ENCODE measurements around the gene LRWD1.
"Not testable (repeated sequence)": the region's sequence is repeated elsewhere in the genome, so short reads cannot be mapped to it uniquely, and the experiment has no call there.

LRWD1 gene

DNA sequence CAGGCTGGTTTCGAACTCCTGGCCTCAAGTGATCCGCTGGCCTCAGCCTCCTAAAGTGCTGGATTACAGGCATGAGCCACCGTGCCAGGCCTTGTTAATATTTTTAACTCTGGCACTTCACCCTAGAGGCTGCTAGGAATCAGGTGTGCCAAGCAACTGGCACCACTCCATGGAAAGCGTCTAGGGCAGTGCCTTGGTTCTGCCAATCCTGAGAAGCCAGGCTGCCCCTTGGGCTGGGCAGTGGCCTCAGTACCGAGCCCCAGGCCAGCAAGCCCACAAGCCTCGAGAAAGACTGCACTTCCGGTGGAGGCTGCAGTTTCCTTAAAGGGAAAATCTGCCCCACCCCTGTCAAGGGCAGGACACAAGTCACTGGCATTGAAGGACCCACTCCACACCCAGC, 11.5 kb upstream of the LRWD1 start:
- DNase-seq (no peak), ATAC-seq (no peak)
- Mint-ChIP-seq H3K36me3 (ENCODE audit: low read depth) (peaks cover 5% of the 10 kb centered on the region), H3K27ac (no peak overlapping the region), H3K9me3 (no peaks in the 10 kb centered on the region), H3K4me3 (no peak overlapping the region), H3K4me1 (peaks cover 2% of the 10 kb centered on the region), H3K27me3 (no peaks in the 10 kb centered on the region)

DNA sequence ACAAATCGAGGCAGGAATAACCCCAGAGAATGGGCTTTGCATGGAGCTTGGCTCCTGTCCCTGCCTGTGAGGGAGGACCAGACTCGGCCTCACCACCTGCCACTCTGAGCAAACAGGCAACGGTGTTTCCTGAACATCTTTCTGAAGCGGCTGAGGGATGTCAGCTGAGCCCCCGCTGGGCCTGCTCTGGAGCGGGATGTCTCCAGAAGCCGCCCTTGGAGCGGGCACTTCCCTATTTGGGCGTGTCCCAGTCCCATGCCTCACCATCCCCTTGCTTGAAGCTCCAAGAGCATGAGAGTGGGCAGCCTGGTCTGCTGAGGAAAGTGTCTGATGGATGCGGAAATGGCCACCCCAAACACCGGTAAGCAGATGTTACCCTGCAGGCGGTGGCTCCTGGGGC, 10.3 kb upstream of the LRWD1 start:
- no peak overlapping the region for H3K4me3 Mint-ChIP-seq

DNA sequence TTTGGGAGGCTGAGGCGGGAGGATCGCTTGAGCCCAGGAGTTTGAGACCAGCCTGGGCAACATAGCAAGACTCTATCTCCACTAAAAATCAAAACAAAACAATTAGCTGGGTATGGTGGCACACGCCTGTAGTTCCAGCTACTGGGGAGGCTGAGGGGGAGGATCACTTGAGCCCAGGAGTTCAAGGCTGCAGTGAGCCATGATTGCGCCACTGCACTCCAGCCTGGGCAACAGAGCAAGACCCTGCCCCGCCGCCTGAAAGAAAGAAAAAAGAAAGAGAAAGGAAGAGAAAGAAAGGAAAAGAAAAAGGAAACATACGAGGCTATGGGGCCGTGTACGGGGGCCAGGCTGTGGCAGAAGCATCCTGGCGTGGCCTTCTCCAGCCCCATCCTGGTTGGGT, 9.9 kb upstream of the LRWD1 start:
- DNase-seq; H3K4me1 Mint-ChIP-seq; H3K36me3 Mint-ChIP-seq (ENCODE audit: low read depth); H3K27ac Mint-ChIP-seq; H3K4me3 Mint-ChIP-seq; H3K9me3 Mint-ChIP-seq; H3K27me3 Mint-ChIP-seq; ATAC-seq: not testable (repeated sequence)

More for the DNA sequence above, 10.3 kb upstream of the LRWD1 start:
- H3K27me3 Mint-ChIP-seq: no peaks in the 10 kb centered on the region
- peaks cover 1% of the 10 kb centered on the region for H3K36me3 Mint-ChIP-seq (ENCODE audit: low read depth)
- no peaks in the 10 kb centered on the region for H3K9me3 Mint-ChIP-seq
- no peak for ATAC-seq
- no peak for DNase-seq
- peaks cover 2% of the 10 kb centered on the region for H3K4me1 Mint-ChIP-seq
- no peak overlapping the region for H3K27ac Mint-ChIP-seq

DNA sequence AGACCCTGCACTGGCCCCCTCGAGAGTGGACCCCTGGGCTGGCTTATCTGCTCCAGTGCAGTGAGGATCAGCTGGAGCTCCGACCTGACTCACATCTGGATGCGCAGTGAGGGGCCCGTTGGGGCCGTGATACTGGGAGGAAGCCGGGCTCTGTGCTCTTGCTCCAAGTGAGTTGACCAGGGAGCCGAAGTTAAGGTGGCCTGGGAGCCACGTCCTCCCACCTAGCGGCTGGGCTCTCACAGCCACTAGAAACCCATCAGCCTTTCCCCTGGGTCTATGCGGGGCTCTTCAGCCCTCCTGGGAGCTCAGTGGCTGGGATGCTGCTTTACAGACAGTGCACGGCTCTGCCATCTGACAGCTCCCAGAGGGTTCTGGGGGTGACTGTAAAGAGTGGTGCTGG, 9.2 kb upstream of the LRWD1 start:
- H3K27me3 Mint-ChIP-seq: no peaks in the 10 kb centered on the region
- H3K4me1 Mint-ChIP-seq: no peaks in the 10 kb centered on the region
- DNase-seq (no peak), ATAC-seq (no peak)
- no peaks in the 10 kb centered on the region for H3K9me3 Mint-ChIP-seq
- peaks cover 1% of the 10 kb centered on the region for H3K36me3 Mint-ChIP-seq (ENCODE audit: low read depth)
- H3K27ac Mint-ChIP-seq: no peak overlapping the region
- H3K4me3 Mint-ChIP-seq: no peak overlapping the region

DNA sequence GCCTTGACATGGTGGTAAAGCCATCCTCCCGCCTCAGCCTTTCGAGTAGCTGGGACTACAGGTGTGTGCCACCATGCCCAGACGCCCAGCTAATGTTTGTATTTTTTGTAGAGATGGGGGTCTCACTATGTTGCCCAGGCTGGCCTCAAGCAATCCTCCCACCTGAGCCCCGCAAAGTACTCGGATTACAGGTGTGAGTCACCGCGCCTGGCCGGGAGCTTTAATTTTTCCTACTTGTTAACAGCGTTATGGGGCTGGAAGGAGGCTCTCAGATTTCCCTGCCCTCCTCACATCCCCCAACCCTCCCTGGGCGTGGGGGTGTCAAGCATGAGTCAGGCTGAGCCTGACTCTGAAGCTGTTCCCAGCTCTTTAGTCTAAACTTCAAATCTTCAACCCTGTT, 8.5 kb upstream of the LRWD1 start:
- no peak for DNase-seq
- no peaks in the 10 kb centered on the region for H3K4me1 Mint-ChIP-seq
- no peaks in the 10 kb centered on the region for H3K9me3 Mint-ChIP-seq
- ATAC-seq: no peak
- H3K27ac Mint-ChIP-seq: no peak overlapping the region
- H3K4me3 Mint-ChIP-seq: no peak overlapping the region
- H3K27me3 Mint-ChIP-seq: no peaks in the 10 kb centered on the region
- H3K36me3 Mint-ChIP-seq (ENCODE audit: low read depth): peaks cover 1% of the 10 kb centered on the region

DNA sequence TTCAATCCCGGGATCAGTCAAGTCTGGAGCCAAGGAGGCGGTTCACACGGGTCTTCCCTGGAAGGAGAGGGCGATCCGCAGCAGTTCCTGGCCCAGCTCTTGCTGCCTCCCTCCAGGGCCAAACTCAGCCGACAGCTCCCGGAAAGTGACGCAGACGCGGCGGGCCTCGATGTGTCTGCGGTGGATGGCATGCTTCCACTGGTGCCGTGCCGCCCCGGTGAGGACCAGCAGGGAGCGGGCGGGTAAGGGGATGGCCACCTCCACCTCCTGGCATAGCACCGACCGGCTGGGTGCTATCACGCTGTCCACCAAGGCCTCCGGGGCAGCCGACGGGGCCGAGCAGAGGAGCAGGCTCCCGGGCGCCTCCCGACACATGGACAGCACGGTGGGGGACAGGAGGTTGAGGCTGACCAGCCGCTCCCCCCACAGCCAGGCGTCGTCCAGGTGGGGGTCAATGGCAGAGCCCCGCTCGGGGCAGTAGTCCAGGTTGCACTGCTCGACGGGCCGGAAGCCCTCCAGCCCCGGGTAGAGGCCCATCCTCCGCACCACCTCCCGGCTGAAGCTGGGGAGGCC, 7.3 kb upstream of the LRWD1 start:
- H3K27ac Mint-ChIP-seq: no peak overlapping the region
- H3K4me1 Mint-ChIP-seq: no peaks in the 10 kb centered on the region
- no peaks in the 10 kb centered on the region for H3K27me3 Mint-ChIP-seq
- H3K9me3 Mint-ChIP-seq: no peaks in the 10 kb centered on the region
- DNase-seq (no peak), ATAC-seq (no peak)
- H3K4me3 Mint-ChIP-seq: no peak overlapping the region
- peaks cover 1% of the 10 kb centered on the region for H3K36me3 Mint-ChIP-seq (ENCODE audit: low read depth)

DNA sequence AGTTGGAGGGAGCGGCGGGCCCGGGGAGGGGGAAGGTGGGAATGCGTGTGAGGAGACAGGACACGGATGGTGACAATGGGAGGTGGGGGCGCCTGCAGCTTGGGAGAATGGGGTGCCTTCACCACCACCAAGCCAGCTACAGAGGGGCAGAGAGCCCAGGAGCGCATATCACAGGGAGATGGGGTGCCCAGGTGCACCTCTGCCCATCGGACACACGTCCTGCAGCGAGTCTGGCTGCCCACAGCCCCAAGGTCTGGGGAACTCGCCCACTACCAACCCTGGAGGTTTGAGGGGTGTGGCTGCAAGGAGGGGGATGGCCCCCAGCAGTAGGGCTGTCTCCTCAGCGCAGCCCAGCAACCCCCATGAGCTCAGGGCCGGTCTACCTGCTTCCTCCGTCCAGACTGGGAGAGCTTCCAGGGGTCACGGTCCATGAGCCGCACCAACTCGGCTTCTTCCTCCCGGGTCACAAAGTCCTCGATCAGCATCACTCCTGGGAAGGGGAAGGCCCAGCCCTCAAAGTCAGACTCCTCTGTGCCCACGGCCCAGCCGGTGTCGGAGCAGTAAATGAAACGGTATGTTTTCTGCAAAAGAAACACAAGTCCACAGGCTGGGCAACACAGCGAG, 5.5 kb upstream of the LRWD1 start:
- DNase-seq: no peak
- no peak overlapping the region for H3K4me3 Mint-ChIP-seq
- H3K27me3 Mint-ChIP-seq: no peaks in the 10 kb centered on the region
- no peaks in the 10 kb centered on the region for H3K9me3 Mint-ChIP-seq
- no peak for ATAC-seq
- H3K36me3 Mint-ChIP-seq (ENCODE audit: low read depth): peaks cover 1% of the 10 kb centered on the region
- peaks cover 11% of the 10 kb centered on the region for H3K4me1 Mint-ChIP-seq
- no peak overlapping the region for H3K27ac Mint-ChIP-seq

DNA sequence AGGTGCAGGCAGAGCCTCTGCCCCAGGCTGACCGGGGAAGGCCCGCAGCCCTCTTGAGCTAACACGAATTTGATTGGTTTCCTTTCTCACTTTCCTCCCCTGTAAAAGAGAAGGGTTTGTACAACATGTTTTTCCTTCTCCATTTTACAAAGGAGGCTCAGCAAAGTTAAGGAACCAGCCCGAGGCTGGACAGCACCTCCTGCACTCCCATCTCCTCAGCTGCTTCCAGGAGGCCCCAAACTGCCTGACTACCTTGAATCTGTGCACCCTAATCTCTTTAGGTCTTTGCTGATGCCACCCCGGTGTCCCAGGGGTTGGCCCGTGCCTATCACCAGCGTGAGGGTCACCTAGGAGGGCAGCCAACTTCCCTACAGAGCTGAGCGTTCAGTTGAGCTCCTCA, 4.3 kb upstream of the LRWD1 start:
- Mint-ChIP-seq H3K27ac (no peak overlapping the region), H3K36me3 (ENCODE audit: low read depth) (peaks cover 1% of the 10 kb centered on the region), H3K4me3 (no peak overlapping the region), H3K27me3 (no peaks in the 10 kb centered on the region), H3K4me1 (peaks cover 13% of the 10 kb centered on the region), H3K9me3 (no peaks in the 10 kb centered on the region)
- DNase-seq (no peak), ATAC-seq (no peak)

DNA sequence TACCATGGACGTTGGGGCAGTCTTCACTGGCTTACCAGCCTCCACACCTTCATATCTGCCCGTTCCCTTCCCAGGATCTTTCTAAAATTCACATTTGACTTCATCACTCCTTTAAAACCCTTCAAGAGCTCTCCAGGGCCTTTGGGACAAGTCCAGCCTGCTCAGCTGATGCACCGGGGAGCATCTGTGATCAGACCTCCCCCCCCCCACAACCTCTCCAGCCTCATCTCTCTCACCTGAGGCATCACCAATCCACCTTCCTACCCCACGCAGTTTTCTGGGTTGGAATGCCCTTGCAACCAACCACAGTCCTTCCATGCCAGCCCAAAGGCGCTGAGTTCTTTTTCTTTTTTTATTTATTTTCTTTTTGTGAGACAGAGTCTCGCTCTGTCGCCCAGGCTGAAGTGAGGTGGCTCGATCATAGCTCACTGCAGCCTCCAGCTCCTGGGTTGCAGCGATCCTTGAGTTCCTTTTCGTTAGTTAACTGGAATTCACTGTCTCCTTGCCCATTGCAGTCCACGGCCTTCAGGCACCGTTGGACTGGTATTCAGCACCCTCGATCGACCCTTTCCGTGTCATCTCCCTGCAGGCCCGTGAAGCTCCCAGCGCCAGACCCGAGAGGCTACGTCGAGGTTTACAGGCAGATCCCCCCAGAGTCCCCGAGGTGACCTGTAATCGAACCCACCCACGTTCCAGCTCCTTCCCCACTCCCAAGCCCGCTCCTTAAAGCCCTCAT, 775 bp upstream of the LRWD1 start:
- H3K36me3 Mint-ChIP-seq (ENCODE audit: low read depth): peaks cover 4% of the 10 kb centered on the region
- H3K27me3 Mint-ChIP-seq: no peaks in the 10 kb centered on the region
- H3K4me3 Mint-ChIP-seq: peak overlapping the region; percentile 92
- DNase-seq (peak; percentile 20), ATAC-seq (no peak)
- H3K4me1 Mint-ChIP-seq: peaks cover 28% of the 10 kb centered on the region
- H3K9me3 Mint-ChIP-seq: no peaks in the 10 kb centered on the region
- H3K27ac Mint-ChIP-seq: peak overlapping the region; percentile 80

DNA sequence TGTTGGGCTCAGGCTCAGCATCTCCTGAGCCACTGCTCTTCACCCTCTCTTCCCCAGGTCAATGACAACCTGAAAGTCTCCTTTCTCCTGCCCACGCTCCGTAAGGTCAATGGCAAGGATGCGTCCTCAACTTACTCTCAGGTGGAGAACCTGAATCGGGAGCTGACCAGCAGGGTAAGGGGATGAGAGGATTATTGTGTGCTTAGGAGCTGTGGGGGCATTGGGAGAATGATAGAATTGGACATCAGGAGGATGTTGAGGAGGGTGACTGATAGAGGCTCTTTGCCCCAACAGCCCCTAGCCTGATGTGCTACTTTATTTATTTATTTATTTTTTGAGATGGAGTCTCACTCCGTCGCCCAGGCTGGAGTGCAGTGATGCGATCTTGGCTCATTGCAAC, 1.3 kb downstream of the LRWD1 start:
- Mint-ChIP-seq H3K36me3 (ENCODE audit: low read depth) (peaks cover 4% of the 10 kb centered on the region), H3K4me1 (peaks cover 28% of the 10 kb centered on the region), H3K27me3 (no peaks in the 10 kb centered on the region), H3K9me3 (no peaks in the 10 kb centered on the region), H3K4me3 (peak overlapping the region; percentile 92), H3K27ac (no peak overlapping the region)
- no peak for ATAC-seq
- DNase-seq: no peak

DNA sequence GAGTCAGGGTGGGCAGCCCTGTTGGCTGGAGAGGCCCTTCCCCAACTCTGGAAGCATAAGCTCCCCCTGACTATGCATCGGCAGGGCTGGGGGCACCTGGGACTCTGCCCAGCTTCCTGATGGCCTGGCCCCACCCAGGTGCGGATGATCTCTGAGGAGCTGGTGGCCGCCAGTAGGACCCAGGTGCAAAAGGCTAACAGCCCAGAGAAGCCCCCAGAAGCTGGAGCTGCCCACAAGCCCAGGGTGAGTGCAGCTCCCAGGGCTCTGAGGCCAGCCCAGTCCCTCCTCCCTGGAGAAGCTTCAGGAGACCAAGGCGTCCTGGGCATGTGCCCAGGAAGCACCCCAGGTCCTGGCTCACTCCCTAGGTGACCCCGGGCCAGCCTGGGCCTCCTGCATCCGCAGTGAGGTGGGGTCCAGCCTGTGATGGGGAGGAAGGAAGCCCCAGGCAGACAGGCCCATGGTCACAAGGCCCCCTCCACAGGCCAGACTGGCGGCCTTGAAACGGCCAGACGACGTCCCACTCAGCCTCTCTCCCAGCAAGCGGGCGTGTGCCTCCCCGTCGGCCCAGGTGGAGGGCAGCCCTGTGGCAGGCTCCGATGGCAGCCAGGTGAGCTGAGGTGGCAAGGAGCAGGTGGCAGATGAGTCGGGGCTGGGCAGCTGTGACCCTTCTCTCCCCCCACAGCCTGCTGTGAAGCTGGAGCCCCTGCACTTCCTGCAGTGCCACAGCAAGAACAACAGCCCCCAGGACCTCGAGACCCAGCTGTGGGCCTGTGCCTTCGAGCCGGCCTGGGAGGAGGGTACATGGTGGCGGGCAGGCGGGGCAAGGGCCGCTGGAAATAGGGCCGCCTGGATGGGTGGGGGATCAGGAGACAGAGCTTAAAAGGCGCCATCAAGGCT, 3.0 kb downstream of the LRWD1 start:
- peaks cover 26% of the 10 kb centered on the region for H3K4me1 Mint-ChIP-seq
- H3K36me3 Mint-ChIP-seq (ENCODE audit: low read depth): peaks cover 4% of the 10 kb centered on the region
- H3K4me3 Mint-ChIP-seq: no peak overlapping the region
- H3K27ac Mint-ChIP-seq: no peak overlapping the region
- no peaks in the 10 kb centered on the region for H3K27me3 Mint-ChIP-seq
- ATAC-seq (no peak), DNase-seq (no peak)
- H3K9me3 Mint-ChIP-seq: no peaks in the 10 kb centered on the region

DNA sequence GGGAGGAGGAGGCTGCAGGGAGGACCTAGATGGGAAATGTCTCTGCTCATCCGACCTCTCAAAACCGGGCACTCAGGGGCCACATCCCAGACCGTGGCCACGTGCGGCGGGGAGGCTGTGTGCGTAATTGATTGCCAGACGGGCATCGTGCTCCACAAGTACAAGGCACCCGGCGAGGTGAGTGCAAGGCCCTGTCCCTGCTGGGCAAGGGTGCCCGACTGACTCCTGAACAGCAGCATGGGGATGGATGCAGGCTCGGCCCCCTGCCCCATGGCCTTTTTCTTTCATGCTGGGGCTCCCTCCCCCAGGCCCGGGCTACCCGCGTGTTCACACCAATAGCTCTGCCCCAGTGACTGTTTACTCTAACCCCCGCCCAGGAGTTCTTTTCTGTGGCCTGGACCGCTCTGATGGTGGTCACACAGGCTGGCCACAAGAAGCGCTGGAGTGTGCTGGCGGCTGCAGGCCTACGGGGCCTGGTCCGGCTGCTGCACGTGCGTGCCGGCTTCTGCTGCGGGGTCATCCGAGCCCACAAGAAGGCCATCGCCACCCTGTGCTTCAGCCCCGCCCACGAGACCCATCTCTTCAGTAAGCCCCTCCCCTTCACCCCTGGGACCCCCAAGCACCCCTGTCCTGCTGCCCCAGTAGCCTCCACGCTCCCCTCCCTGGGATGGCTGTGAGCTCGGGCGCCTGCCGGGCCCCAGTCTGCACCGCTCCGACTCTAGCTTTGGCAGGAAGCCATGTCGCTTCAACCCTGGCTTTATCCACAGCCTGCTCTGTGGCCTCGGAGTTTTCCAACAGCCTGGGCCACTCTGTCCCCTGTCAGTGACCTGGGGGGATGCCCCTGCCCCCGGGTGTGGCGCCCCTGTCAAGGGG, 3.9 kb downstream of the LRWD1 start:
- H3K9me3 Mint-ChIP-seq: no peaks in the 10 kb centered on the region
- H3K36me3 Mint-ChIP-seq (ENCODE audit: low read depth): peaks cover 4% of the 10 kb centered on the region
- peaks cover 23% of the 10 kb centered on the region for H3K4me1 Mint-ChIP-seq
- ATAC-seq (no peak), DNase-seq (no peak)
- H3K27me3 Mint-ChIP-seq: no peaks in the 10 kb centered on the region
- H3K27ac Mint-ChIP-seq: no peak overlapping the region
- no peak overlapping the region for H3K4me3 Mint-ChIP-seq

DNA sequence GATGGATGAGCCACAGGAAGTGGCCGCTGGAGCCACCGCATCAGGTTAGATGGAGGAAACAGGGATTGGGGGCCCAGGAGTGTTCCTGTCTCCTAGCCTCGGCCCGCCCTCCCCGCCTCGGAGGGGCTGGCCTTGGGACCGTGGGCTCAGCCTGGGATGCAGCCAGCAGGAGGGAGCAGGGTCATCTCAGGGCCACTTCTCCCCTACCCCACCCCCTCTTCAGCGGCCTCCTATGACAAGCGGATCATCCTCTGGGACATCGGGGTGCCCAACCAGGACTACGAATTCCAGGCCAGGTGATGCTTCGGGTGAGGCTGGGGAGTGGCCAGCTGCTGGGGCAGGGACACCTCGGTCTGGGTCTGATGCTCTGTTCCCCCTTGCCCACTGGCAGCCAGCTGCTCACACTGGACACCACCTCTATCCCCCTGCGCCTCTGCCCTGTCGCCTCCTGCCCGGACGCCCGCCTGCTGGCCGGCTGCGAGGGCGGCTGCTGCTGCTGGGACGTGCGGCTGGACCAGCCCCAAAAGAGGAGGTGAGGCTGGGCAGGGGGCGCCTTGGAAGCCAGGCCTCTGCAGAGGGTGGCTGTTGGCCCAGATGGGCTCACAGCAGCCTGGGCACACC, 4.7 kb downstream of the LRWD1 start:
- Mint-ChIP-seq H3K9me3 (no peaks in the 10 kb centered on the region), H3K4me1 (peaks cover 16% of the 10 kb centered on the region), H3K27me3 (no peaks in the 10 kb centered on the region), H3K27ac (no peak overlapping the region), H3K4me3 (no peak overlapping the region), H3K36me3 (ENCODE audit: low read depth) (peaks cover 4% of the 10 kb centered on the region)
- no peak for ATAC-seq
- DNase-seq: no peak
